ENCODE measurements around the gene PER2. TPM values are rescaled to one million over a fixed set of nuclear protein-coding genes. Genes with fewer than 3 reads are reported as not detected.

The PER2 gene
- total RNA-seq, 1 donor: 10.8 TPM

- DNase-seq (ENCODE audit: low read depth): peak; percentile 70
- TF ChIP-seq CTCF (IDR thresholded peaks at IDR 0.05; ENCODE audit: insufficient read depth, low read length): no peak
- H3K4me3 ChIP-seq (ENCODE audit: low read depth, low read length): peak within 1 kb of the TSS; percentile 68
These were observed 48.3 kb downstream of the PER2 start, which contains the start of gene HES6 for GRCh38 chr2:238239863-238240756. HES6 (minus strand) TSS chr2:238240038; CDS start chr2:238239905, 133 bp downstream.

- no peak for TF ChIP-seq CTCF (IDR thresholded peaks at IDR 0.05; ENCODE audit: insufficient read depth, low read length)
- peak overlapping the region; percentile 68 for H3K4me3 ChIP-seq (ENCODE audit: low read depth, low read length)
- no peak for DNase-seq (ENCODE audit: low read depth)
These were observed 48.9 kb downstream of the PER2 start for GRCh38 chr2:238239543-238239862.

- DNase-seq (ENCODE audit: low read depth): no peak
- H3K4me3 ChIP-seq (ENCODE audit: low read depth, low read length): peak overlapping the region; percentile 31
- TF ChIP-seq CTCF (IDR thresholded peaks at IDR 0.05; ENCODE audit: insufficient read depth, low read length): no peak
These were observed 49.5 kb downstream of the PER2 start for GRCh38 chr2:238238766-238239542.

- TF ChIP-seq CTCF (IDR thresholded peaks at IDR 0.05; ENCODE audit: insufficient read depth, low read length): no peak
- DNase-seq (ENCODE audit: low read depth): no peak
- no peak overlapping the region for H3K4me3 ChIP-seq (ENCODE audit: low read depth, low read length)
These were observed 50.1 kb downstream of the PER2 start for GRCh38 chr2:238238311-238238765.

GRCh38 chr2:238237431-238238135 is 50.8 kb downstream of the PER2 start:
- no peak for DNase-seq (ENCODE audit: low read depth)
- no peak overlapping the region for H3K4me3 ChIP-seq (ENCODE audit: low read depth, low read length)
- TF ChIP-seq CTCF (IDR thresholded peaks at IDR 0.05; ENCODE audit: insufficient read depth, low read length): no peak

- no peak for TF ChIP-seq CTCF (IDR thresholded peaks at IDR 0.05; ENCODE audit: insufficient read depth, low read length)
- no peak overlapping the region for H3K4me3 ChIP-seq (ENCODE audit: low read depth, low read length)
- no peak for DNase-seq (ENCODE audit: low read depth)
These were observed 51.8 kb downstream of the PER2 start for GRCh38 chr2:238236571-238236970.

Measured in fibroblast of the aortic adventitia (primary cell).